Measurements from ENCODE around the gene JSRP1.
"Not testable (repeated sequence)": the region's sequence is repeated elsewhere in the genome, so short reads cannot be mapped to it uniquely, and the experiment has no call there.

Gene JSRP1

DNA sequence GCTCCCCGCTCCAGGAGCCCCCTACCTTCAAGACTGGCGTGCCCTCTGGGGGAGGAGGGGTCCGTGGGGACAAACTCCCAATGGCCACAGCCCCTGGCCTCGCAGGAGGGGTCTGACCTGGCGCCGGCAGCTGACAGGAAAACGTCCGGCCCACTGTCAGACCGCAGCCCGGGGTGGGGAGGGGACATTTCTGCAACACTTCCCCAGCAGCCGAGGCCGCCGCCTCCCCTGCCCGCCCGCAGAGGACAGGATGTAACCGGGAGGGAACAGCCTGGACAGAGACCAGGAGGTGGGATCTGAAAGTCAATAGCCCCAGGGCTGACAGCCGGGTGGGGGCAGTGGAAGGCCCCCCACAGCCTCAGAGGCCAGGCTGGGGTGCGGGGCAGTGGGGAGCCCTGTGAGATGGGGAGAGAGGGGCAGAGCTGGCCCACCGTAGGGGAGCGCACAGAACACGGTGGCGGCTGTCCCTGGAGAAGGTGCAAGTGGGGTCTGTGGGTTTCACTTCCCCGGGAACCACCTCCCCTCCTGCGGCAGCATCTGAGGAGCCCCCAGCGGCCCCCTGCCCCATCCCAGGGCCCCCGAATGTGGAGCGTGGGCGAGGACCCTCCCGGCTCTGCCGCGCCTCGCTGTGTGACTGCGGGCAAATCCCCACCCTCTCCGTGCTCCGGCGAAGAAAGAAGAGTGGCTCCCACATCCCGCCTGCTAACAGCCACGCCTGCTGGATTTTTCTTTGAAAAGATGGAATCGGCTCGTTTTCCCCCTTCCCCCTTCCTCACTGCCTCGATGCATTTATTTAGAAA, 26.0 kb upstream of the JSRP1 start, which contains the start of gene PEAK3:
Gene PEAK3, minus strand, starts transcription at position 114 of the 800 bp plus-strand sequence. CDS start 1,244 bp downstream, outside the sequence.
- no peak for DNase-seq

DNA sequence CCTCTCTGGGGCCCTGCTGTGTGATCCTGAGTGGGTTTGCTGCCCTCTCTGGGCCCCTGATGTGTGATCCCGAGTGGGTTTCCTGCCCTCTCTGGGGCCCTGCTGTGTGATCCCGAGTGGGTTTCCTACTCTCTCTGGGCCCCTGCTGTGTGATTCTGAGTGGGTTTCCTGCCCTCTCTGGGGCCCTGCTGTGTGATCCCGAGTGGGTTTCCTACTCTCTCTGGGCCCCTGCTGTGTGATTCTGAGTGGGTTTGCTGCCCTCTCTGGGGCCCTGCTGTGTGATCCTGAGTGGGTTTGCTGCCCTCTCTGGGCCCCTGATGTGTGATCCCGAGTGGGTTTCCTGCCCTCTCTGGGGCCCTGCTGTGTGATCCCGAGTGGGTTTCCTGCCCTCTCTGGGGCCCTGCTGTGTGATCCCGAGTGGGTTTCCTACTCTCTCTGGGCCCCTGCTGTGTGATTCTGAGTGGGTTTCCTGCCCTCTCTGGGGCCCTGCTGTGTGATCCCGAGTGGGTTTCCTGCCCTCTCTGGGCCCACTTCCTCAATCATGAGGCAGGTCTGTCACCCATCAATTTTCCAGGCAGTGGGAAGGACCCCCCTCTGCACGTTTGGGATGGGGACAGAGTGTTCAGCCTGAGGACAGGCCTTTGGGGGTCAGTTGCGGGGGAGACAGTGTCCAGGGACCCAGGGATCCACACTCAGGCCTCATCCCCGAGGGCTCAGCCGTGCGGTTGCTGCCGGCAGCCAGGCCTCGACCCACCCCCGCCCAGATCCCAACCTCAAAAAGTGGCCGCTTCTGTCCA, 25.2 kb upstream of the JSRP1 start:
- DNase-seq: not testable (repeated sequence)

DNA sequence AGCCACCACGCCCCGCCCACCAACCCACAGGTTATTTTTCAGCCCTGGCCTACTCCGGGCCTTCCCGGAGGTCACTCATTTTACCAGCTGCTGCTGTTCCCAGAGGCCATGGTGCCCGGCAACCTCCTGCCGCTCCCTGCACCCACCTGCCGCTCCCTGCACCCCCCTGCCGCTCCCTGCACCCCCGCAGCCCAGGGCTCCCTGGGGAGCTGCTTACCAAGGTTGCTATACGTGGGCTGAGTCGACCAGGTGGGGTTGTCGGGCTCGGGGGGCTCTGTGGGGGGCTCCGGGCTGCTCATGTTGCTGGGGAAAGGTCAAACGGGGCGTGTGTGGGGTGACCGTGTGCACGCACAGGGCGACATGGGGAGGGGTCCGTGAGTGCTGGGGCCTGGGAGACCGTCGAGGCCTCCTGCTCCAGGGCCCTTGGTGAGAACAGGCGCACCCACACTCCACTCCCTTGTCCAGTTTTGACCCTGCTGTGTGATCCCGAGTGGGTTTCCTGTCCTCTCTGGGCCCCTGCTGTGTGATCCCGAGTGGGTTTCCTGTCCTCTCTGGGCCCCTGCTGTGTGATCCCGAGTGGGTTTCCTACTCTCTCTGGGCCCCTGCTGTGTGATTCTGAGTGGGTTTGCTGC, 24.5 kb upstream of the JSRP1 start:
- DNase-seq: no peak

DNA sequence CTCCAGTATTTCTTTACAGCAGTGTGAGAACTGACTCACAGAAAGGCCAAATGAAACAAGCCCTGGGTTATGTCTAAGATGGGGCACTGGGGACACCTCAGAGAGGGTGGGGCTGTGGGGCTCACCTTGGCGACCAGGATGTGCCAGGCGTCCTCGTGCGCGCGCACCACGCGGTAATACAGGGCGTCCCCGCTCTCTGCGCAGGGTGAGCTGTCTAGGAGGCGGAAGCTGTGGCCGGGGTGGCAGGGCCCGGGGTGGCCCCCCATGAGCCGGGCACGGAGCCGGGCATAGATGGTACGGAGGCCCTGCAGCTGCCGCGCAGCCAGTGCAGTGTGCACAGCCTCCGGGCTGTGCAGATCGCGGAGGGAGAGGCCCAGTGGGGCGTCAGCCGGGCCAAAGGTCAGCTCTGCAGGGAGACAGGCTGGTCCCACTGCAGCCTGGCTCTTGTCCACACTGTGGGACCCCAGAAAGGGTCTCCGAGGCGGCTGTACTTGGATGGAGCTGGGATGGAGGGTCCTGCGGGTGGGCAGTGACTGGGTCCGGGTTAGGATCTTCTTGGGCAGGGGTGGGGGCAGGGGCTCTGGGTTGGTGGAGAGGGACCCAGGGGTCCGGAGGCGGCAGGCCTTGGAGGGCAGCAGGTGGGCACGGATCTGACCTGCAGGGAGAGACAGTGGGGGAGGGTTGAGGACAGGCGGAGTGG, 22.4 kb upstream of the JSRP1 start:
- no peak for DNase-seq

DNA sequence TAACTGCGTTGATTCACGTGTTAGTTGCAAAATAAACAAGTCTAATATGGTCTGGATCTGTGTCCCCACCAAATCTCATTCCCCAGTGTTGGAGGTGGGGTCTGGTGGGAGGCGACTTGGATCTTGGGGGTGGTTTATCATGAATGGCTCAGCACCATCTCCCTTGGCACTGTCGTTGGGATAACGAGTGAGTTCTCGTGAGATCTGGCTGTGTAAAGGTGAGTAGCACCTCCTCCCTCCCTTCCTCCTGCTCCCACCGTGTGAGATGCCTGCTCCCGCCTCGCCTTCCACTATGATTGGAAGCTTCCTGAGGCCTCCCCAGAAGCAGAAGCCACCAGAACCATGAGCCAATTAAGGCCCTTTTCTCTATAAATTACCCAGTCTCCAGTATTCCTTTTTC, 20.9 kb upstream of the JSRP1 start:
- DNase-seq: no peak

DNA sequence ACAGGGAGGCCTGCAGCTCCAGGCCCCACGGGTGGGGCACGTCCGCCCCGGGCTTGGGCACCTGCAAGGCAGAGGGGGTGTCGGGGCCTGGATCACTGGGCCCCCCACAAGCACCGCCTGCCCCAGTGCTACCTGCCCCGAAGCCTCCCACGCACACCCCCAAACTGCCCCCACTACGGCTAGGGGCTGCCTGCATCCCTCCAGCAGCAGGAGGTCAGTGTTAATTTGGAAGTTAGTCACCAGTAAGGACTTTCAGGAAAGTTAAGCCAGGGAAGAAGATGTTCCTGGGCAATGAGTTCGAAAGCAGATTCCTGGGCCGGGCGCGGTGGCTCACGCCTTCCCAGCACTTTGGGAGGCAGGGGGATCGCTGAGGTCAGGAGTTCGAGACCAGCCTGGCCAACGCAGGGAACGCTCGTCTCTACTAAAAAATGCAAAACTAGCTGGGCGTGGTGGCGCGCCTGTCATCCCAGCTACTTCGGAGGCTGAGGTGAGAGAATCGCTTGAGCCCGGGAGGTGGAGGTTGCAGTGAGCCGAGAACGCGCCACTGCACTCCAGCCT, 20.3 kb upstream of the JSRP1 start:
- DNase-seq: no peak

DNA sequence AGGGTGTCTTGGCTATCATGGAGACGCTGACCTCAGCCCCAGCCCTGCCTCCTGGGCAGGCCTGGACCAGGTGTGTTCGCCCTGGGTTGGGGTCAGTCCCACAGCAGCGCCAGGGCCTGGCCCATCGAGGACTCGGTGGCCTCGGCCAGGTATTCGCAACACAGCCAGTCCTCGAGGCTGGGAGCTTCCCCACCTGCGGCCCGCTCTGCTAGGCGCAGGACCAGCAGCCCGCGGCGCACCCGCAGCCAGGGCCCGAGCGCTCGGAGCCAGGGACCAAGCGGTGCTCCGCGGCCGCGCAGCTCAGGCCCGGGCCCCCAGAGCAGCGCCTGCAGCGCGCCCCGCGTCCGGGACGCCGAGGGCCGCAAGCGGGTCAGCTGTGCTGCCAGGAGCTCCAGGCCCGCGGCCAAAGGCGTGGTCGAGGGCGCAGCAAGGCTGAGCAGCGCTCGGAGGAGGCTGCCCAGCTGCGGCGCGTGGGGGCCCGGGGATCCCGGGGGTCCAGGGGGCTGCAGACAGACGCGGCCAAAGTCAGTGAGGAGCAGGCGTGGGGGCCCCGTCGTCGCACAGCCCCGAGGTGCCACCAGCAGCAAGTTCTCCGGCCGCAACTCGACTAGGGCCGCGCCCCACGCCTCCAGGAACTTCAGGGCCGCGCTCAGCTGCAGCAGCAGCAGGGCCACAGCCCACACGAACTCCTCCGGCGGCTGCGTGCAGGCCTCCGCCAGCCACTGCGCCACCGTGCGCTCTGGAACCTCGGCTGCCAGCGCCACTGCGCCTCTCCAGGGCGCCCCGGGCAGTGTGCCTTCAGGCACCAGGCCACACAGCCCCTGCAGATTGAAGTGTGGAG, 19.6 kb upstream of the JSRP1 start:
- no peak for DNase-seq

DNA sequence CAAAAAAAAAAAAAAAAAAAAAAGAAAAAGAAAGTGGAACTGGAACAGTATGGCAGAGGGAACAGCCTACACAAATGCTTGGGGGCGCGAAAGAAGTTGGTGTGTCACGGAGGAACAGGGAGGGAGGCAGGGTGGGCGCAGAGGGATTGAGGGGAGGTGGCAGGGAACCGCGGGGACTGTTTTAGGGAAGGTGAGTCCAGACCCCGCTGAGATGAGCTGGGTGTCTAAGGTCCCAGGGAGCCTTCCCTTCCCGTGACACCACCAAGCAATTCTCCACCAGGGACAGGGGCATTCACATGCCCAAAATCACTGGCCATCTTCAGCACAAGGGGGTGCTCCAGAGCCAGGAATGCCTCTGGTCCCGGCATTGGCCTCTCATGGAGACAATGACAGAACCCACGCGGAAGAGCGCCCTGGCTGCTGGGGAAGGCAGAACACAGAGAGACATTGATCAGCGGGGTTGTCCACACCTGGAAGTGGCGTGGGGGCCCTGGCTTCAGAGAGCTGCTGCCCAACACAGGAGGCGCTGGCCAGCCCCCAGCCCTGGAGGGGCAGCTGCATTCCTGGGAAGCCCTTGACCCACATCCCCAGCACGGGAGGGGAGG, 18.8 kb upstream of the JSRP1 start:
- DNase-seq: no peak

DNA sequence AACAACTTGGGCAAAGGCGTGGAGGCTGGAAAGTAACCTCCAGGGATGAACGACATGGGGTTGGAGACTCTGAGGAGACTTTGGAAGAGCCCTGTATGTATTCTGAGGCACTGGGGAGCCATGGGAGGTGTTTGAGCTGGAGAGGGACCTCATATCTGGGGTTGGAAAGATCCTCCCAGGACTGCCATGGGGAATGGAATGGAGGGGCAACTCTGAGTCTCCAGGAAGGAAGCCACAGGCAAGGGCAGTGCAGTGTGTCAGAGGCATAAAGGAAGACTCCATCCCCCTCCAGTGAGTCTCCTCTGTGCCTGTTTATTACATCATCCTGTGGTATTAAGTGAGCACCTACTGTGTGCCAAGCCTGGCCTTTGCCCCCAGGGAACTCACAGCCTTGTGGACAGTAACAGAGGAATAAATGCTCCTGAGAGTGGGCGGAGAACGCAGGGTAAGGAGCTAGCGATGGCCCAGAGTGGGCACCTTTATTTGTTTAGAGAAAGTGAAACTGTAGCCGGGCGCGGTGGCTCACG, 18.0 kb upstream of the JSRP1 start:
- DNase-seq: no peak

DNA sequence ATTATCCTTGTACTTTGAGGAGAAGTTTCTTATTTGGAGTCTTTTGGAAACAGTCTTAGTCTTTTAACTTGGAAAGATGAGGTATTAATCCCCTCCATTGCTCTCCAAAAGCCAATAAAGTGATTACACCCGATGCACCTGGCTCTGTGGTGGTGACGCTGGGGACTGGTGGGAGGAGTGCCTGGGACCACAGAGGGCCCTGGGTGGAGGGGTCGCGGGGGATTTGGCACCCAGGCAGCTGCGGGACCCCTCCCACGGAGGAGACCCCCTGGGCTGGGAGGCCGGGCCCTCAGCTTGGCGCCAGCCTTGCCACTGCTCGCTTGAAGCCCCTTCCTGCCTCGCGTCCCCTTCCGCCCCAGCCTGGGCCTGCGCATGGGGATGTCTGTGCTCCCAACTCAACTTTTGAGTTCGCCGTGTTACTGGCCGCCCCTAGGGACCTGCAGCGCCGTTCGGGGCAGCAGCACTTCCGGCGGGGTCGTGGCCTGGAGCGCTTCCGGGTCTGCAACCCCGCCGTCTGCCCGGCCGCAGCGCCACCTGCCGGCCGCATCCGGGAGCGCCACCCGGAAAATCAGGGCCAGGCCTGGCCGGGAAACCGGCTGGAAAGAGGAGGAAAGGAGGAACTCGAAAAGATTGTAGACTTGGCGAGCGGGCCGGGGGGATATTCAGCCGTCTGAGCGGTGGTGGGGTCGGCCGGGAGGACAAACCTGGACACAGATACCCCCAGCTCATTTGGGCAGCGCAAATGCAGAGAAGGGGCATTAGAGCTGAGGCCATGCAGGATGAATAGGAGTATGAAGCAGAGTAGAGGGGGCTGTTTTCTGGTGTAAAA, 17.4 kb upstream of the JSRP1 start:
- peak; percentile 53 to 56 for DNase-seq

DNA sequence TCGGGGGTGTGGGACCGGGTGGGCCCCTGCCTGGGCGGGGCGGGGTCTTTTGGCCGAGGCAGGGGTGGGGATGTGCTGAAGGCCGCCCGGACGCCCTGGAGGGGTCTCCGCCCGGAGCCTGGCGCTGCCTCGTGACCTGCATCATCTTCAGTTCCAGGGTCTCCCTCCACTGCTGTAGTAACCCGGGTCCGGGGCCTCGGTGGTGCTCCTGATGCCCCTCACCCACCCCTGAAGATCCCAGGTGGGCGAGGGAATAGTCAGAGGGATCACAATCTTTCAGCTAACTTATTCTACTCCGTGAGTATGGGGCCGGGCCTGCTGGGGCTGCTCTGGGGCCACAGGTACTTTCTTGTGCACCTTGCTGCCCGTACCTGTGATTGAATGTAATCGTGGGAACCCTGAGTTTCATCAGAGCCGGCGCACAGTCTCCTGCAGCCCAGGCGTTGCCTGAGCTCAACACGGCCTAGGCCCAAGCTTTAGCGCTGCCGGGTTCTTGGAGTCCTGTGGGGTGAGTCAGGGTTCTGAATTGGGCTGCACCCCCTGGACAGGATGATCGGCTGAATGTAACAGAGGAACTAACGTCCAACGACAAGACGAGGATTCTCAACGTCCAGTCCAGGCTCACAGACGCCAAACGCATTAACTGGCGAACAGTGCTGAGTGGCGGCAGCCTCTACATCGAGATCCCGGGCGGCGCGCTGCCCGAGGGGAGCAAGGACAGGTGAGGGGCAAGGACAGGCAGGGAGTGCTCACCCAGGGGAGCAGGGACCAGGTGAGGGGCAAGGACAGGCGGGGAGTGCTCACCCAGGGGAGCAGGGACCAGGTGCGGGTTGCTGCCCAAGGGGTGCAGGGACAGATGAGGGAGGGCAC, 15.3 kb upstream of the JSRP1 start:
- no peak for DNase-seq

DNA sequence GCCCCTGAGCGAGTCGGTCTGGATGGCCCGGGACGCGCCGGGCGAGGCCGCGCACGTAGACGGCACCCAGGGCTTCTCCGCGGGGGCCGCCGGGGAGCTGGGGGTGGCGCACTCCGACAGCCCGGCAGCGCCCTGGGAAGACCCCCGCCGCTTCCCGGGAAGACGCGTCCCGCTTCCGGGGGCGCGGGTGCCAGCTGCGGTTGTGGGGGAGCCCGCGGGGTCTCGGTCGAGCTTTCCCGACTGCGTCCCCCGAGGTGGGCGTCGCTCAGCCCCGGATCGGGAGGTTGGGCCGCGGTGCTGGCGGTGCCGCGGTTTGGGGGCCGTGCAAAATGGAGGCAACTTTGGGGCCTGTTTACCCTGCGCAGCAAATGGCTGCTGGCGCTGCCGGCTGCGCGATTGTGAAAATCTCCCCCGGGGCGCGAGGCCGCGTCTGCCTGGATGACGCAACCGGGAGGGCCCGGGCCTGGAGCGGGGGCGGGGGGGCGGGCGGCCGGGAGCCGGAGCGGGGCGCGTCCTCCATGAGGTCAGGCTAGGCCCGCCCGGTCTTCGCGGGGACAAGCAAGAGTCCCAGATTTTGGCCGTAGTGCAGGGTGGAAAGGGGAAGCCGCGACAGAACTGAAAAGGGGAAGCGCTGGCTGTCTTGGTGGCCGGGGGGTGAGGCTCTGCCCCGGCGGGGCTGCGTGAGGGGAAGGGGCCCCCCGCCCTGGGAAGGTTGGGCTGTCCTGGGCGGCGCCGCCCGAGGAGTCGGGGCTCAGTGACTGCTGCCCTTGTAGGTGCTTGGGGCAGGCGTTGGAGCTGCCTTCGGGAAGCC, 14.4 kb upstream of the JSRP1 start:
- peak; percentile 67 to 76 for DNase-seq

DNA sequence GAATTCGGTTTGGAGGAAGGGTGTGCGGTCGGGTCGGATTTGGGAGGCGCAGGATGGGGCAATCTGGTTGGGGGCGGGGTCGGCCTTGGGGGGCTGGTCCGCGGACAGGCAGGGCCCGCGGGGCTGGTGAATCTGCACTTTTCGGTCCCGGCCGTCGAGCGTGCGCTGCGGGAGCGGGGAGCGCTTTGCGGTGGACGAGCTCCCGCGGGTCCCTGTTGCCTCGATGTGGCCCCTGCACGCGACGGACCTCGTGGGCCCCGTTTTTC, 13.9 kb upstream of the JSRP1 start:
- no peak for DNase-seq

DNA sequence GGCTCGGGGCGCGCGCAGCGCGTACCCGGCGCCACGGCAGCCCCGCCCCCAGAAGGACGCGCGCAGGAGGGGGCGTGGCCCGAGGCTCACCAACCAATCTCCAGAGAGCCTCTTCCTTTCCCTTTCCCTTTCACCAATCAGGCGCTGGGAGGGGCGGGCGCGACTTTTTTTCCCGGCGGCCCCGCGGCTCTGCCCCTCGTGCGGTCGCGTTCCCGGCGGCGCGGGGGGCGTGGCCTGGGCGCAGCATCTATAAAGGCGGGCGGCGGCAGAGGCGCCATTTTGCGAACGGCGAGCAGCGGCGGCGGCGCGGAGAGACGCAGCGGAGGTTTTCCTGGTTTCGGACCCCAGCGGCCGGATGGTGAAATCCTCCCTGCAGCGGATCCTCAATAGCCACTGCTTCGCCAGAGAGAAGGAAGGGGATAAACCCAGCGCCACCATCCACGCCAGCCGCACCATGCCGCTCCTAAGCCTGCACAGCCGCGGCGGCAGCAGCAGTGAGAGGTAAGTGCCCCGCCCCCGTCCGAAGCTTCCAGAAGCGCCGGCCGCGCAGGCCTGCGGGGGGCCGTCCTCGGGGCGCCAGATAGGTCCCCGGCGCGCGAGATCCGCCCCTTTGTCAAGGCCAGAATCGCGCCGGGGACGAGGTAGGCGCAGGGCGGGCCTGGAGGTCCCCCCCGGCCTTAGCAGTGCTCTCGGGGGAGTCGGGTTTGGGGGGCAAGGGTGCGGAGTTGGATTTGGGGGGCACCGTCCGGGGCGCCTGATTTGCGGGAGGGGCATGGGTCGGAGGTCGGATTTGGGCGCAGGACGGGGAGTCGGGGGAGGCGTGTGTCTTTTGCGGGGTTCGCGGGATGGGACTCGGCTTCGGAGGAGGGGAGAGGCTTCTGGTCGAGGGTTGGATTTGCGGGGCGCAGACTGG, 13.3 kb upstream of the JSRP1 start:
- DNase-seq: peak; percentile 99

DNA sequence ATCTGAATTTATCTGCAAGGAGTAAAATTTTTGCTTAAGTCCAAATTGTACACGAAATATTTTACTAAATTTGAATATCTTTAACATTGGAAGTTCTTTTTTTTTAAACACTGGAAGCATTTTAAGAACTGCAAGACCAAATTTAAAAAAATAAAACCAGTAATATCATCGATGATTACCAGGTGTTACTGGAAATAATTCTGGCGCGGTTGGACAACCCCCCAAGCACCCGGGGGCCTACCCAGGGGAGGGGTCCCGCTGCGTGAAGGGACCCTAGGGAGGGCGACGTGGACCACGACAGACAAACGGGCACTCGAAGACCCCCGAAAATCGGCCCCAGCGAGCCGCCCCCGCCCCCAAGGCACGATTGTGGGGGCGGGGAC, 12.6 kb upstream of the JSRP1 start:
- DNase-seq: no peak

DNA sequence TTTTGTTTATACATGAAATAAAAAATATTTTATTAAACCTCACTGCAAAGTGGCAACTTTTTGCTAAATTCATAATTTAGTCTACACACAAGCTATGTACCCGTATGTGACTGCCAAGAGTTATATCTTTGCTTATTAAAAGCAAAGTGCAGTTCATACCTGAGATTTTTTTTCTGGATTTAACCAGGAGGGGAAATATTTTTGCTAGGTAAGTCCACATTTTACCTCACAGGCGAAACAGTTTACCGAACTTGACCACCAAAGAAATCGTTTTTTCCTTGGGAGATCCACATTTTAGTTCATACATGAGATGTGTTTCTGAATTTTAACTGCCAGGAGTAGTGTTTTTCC, 12.2 kb upstream of the JSRP1 start:
- no peak for DNase-seq

DNA sequence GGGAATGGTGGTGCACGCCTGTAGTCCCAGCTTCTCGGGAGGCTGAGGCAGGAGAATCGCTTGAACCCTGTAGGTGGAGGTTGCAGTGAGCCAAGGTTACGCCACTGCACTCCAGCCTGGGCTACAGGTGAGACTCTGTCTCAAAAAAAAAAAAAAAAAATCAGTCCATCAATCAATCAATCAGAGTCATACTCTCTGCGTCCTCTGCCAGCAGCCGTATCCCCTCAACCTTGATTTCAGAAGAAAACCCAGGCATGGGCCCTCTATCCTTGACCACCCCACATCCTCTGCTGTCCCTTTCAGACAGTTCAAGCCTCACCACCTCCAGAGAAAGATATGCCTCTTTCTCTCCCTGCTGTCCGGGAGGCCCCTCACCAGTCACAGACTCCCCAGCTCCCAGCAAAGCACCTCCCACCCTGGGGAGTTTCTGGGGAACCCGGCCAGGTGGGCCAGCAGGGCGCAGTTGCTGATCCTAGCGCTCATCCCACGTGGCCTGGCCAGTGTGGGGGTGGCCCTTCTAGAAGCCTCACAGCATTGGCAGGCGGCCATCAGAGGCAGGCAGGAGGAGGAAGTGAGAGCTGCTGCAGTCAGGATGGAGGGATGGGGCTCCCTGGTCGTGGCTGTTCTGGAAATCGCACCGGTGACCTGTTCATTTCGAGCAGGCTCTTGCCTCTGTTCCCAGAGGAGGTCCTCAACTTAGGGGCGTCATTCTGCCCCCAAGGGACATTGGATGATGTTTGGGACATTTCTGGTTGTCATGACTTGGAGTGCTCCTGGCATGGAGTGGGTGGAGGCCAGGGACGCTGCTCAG, 10.2 kb upstream of the JSRP1 start:
- DNase-seq: no peak
